ENCODE data around the gene ZFAND2A.

GRCh38 chr7:1168422-1168821 is 8.4 kb upstream of the ZFAND2A start:
- TF ChIP-seq POLR2A (IDR thresholded peaks at IDR 0.05) (no peak), CTCF (IDR thresholded peaks at IDR 0.05) (no peak)
